Stimulated activated CD8-positive, alpha-beta memory T cell treated with anti-CD3 and anti-CD28 coated beads, Interleukin-4, amount 100 ng/mL, for 4 hours (primary cell): ENCODE measurements around the gene TPMT.
A peak's percentile ranks its signal among the peaks of the same experiment; 100 is the strongest.
"Not testable (repeated sequence)": the region's sequence is repeated elsewhere in the genome, so short reads cannot be mapped to it uniquely, and the experiment has no call there.

Source experiments
- DNase-seq, 2 donors: peaks; one replicate each; pipeline ENCODE4 v3.0.0-alpha.2; 2020; ENCODE audit warnings: low read depth in 2 of 2, low spot score in 1 of 2

TPMT gene

DNA sequence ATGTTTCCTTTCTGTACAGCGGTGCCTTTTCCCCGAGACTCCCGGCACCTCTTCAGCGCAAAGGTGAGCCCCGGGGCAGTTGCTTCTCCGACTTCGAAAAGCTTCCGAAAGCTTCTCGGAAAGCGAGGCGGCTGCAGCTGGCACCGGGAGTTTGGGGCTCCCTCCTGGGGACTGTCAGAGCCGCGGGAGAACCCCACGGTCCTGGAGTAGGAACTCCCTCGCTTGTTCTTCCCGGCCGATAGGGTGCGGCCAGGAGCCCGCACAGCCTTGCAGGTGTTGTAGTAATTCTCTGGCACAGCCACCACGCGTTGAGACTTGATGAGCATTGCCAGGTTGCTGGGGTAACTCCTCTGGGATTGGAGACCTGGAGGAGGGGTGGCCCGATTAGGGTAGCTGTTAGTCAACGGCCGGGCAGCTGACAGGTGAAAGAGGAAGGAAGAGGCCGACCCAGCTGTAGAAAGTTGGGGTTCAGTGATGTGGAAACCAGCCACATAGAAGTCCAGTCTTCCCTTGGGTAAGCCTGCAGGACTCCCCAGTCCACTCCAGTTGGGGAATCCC, 1.1 kb upstream of the TPMT start:
- peak in 1 of 2 donors; percentile 2 for DNase-seq

DNA sequence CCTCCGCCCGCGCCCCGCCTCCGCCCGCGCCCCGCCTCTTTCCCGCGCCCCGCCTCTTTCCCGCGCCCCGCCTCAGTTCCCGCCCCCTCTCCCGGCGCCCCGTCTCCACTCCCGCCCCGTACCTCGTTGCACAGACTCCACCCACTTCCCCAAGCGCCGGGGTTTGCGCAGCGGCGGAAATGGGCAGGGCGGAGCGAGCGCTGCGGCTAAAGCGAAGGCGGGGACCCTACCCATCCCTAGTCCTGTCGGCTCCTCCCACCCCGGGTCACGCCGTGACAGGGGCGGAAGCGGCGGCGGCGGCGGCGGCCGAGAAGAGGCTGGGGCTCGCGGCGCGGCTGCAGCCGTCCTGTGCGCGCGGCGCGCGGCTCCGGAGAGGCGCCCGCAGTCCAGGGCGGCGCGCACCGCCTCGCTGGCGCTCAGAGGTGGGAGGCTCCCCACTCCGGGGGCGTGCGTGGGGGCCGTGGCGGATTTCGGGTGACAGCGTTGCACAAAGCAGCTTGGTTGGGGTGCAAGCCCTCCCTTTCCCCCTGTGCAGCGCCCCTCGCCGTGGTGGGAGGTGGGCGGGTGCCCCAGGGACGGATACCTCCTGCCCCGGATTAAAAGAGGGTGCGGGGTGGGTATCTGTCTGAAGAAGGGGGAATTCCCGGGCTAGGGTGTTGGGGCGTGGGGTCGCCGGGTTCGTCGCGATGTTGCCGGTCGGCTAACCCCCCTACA, 430 bp upstream of the TPMT start, which contains the start of gene KDM1B:
KDM1B (plus strand) TSS at position 273 of the 714 bp plus-strand sequence. CDS start 4,474 bp downstream, outside the sequence.
- DNase-seq: peak; percentile 97

DNA sequence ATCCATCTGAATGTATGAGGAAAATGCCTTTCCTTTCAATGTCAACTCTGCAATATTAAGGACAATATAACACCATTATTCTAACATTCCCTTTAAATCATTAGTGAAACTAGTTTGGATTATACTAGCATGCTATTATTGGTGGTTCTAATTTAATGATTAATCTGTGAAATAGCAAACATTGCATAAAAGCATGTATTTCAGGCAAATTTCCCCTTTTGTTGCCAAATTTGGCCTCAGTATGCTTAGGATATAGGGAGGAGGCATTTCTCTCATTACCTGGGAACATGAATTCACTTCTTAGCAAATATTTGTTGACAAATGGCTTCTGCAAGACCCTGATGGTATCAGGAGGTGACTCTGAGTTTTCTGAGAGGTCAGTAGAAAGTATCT, 1.6 kb downstream of the TPMT start:
- no peak for DNase-seq

DNA sequence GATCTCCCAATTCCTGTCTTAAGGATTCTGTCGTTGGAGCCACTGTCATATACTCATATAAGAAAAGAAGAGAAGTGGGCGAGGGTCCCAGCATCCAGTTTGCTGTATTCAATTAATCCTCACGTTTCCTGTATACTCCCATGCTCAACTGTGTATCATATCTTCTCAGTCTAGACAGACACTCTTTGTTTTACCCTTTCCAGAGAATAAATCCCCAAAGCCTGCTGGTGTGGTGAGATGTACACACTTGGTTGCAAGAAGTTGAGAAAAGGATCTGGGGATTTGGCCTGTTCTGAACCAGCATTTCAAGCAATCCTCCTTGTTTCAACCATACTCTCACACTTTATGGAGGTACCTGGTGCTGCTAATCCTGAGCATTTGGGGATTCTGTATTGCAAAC, 3.1 kb downstream of the TPMT start:
- no peak for DNase-seq

DNA sequence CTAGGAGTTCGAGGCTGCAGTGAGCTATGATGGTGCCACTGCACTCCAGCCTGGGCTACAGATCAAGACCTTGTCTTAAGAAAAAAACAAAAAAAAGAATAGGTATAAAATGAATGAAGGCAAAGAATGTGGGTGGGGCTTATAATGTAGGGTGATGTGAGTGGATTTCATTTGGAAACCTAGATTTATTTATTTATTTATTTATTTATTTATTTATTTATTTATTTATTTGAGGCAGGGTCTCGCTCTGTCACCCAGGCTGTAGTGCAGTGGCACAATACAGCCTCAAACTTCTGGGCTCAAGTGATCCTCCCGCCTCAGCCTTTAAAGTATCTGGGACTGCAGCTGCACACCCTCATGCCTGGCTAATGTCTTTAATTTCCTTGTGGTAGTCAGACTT, 3.5 kb downstream of the TPMT start:
- not testable (repeated sequence) for DNase-seq

DNA sequence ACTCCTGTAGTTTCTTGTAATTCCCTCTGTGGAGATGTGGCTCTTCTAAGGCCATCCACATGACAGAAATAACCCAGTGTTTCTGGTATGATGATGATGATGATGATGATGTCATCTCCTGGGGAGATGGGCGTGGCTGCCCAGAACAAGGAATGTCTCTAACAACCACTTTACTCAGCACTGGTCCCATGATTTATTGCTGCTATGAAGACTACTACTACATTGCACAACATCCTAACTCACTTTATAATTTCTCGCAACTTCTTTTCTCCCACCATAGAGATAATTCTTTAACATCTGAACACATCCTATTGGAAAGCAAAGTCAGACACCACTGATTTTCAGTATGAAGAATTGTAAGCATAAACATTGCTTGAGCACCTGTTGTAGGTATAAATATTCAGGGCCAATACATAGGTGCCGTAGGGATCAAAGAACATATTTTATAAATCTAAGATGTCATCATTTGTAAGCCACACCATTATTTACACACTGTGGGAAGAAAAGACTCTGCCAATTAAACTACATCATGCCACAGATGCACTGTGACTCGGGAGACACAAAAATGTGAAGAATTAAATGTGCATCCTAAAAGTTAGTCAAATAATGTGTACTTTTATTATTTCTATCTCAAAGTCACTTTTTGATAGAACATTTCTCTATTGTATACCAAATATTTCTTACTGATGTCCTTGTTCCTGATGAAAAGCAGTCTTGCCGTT, 6.4 kb downstream of the TPMT start:
- no peak for DNase-seq

DNA sequence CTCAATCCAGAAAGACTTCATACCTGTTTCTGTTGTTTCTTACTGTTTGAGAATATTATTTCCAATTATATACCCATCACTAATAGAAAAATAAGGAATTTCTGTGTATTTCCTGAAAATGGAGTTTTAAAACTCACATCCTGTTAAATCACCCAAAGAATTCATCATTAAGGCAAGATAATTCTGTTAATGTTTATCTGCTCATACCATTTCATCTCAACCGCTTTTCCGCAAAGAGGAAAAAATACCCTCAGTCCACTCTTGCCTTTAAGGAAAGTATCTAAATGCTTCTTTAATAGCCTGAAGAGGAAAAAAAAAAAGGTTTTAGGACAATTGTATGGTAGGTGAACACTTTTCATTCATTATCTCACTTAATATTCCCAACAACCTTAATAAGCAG, 7.3 kb downstream of the TPMT start:
- no peak for DNase-seq

DNA sequence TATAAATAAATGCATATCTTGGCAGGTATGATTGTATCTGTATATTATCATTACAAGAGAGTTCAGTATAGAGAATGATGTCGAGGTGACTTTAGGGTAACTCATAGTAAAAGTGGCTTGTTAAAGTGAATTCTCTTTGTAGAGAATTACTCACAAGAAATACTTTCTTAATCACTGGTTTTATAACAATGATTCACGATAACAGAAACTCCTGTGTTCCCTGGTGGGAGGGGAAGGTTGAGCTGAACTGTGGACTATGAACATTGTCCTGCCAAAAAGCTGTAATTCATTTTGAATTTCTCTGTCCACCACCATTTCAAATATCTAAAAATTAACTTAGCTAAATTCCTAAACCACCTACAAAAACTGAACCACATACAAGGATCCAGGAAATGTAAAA, 7.7 kb downstream of the TPMT start:
- no peak for DNase-seq

DNA sequence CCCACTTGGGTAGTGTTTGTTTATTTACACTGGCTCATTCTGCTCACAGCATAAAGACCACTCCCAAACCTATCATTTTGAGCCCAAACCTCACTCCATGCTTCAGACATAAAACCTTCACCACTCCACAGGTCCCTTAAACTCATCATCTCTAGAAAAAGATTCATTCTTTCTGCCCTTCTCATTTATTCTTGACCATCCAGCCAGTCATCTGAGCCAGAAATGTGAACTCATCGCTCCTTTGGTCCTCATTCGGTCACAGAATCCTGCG, 12.4 kb downstream of the TPMT start:
- DNase-seq: no peak

DNA sequence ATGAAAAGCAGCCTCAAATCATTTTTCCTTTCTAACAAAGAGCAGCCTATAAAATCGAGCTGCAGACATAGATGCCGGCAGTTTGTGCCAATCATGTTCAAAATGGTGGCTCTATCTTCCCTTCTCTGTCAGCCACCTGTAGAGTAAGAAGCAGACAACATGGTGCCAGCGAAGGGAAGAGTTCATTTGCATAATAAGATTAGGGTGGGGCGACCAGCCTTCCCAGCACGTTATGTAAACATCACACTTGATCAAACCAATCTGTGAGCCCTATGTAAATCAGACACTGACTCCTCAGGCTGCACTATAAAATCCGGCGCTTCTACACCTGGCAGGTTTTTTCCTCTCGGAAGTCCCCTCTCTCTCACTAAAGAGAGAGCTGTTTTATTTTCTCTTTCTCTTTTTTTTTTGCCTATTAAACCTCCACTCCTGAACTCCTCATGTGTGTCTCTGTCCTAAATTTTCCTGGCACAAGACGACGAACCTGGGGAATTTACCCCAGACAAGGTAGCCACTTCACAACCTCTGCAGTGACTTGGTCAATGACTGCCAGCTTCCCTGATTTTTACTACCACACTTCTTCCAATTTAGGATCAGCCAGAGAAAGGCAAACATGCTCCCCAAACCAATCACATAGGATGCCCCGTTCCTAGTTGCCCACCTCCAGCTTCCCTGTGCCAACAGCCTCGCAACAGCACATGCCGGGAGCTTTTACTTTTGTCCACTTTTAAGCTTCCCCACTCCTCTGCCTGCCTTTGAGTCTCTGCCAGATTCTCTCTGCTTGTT, 12.9 kb downstream of the TPMT start:
- DNase-seq: no peak

DNA sequence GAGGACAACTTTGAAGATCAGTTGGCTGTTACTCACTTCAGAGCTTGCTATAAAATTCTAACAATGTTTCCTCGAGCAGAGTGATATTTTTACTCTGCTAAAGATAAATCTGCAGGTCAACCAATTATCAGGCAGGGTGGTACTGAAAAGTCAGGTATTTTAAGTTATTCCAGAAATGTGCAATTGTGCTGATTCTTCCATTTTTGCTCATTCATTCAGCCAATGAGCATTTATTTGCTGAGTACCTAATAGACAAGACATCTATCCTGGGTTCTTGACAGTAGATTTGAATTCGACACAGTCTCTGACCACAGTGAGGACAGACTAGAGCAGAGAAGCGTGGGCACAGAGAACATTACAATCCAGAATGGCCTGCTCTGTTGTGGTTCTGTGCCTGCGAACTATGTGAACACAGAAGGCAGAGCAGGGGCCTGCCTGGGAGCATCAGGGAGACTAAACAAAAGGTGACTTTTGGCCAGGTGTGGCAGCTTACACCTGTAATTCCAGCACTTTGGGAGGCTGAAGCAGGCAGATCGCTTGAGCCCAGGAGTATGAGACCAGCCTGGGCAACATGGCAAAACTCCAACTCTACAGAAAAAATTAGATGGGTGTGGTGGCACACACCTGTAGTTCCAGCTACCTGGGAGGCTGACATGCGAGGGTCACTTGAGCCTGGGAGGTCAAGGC, 14.8 kb downstream of the TPMT start:
- no peak for DNase-seq

DNA sequence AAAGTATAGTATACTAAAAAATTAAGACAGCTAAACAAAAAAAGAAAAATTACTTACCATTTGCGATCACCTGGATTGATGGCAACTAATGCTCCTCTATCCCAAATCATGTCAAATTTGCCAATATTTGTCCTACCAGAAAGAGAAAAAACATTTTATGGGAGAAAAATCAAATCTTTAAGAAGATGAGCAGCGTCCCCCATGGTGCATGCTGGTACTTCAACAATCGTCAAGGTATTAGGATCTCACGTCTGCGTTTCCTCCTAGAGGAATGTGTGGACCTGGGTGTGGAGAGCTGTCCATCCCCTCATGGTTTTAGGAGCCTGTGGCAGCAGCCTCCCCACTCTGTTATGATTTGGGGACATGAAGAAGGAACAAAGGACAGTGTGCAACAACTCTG, 16.0 kb downstream of the TPMT start:
- no peak for DNase-seq

DNA sequence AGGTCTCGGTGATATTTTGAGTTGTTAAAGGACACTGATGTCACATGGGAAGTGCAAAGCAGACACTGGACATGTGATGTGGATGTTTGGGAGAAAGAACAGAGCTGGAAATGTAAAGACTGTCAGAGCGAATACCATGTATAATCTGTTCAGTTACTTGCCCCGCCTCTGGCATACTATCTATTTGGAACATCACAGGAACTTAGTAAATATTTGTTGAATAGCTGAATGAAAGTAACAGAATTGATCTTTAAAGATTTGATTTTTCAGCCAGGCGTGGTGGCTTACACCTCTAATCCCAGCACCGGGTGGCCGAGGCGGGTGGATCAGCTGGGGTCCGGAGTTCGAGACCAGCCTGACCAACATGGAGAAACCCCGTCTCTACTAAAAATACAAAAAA, 18.6 kb downstream of the TPMT start:
- DNase-seq: no peak

DNA sequence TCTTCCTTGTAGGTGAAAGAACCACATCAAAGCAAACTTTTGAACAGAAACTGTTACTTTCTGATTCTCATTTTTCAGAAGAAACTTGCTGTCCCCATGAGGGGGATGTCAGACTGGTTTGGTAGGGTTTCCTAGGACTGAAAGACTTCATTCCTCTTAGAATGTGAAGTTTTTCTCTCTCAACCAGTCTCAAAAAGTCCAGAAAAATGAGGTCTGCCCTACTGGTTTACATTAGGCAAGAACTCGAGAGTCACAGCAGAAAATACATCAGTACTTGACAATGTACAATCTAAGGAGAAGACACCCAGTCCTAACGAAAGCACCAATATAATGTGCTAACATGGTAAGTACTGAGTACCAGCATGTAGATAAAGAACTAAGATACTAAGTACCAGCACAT, 19.7 kb downstream of the TPMT start:
- DNase-seq: no peak

DNA sequence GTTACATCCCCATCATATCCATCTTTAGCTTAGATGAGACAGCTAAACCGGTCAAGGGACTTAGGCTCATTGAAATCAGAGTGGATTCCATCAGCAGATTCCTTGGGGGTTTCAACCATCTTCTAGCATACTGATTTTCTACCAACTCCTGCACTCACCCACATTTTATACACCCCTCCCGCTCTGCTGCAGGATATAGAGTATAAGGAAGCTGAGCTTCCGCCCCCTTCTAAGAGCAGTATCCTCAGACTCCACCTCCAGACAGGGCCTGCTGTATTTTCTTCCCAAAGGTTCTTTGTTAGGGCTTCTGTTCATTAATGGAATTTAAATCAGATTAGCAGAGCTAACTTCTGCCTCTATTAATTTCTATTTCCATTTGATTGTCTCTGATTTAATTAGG, 22.5 kb downstream of the TPMT start:
- DNase-seq: no peak

DNA sequence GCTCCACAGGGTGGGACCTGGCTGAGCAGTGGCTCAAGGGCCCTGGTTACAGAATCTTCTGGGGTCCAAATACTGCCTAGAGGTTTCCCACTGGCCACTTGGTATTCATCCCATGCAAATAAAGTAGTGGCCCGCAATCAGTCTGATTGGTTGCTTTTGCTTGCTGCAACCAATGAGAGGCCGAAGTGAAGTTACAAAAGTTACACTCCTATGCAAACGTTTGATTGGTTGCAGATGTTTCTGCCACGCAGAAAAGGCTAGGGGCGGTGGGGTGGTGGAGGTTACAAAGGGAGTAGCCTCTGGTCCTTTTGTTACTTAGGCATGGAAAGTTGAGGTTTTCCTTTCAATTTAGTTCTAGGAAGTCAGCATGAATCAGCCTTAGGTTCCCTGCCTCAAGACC, 28.8 kb downstream of the TPMT start:
- DNase-seq: no peak

DNA sequence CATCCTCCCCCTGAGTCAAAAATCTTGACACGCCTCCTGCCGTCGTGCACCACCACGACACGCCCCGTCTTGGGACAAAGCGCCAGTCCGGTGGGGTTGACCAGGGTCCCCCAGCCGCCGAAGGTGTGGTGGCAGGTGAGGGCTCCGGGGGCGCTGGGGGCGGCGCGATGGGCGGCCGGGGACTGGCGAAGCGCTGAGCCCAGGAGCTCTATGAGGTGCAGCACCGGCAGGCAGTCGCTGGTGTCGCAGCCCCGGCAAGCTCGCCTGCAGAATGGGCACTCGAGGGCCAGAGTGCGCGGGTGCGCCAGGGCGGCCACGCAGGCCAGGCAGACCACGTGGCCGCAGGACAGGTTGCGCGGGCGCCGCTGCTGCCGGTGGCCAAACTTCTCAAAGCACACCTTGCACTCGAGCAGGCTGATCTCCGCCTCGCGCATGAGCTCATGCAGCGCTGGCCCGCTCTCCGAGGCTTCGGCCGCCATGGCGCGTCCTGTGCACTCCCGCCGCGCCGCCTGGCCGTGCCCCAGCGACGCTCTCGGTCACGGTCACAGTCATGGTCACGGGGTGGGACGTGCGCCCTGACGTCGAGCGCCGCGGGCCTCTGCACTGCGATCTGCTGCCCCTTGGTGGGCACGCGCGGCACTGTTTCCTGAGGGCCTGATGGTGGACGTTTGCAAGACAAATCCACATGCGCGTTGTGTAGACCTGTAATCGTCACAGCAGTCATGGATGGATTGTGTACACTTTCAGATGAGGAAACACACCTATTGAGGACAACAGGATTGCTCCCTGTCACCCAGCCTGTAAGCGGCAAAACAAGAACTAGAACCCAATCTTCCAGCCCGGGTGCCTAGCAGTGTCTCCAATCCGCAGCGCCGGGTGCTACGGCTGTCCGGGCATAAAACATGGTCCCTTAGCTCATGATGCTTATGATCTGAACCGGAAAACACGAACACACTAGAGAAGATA, 32.5 kb downstream of the TPMT start, which contains the start of gene NHLRC1:
NHLRC1 (minus strand) TSS at position 550 of the 966 bp plus-strand sequence; CDS start at position 479, 71 bp downstream.
- DNase-seq: peak; percentile 40 to 42

DNA sequence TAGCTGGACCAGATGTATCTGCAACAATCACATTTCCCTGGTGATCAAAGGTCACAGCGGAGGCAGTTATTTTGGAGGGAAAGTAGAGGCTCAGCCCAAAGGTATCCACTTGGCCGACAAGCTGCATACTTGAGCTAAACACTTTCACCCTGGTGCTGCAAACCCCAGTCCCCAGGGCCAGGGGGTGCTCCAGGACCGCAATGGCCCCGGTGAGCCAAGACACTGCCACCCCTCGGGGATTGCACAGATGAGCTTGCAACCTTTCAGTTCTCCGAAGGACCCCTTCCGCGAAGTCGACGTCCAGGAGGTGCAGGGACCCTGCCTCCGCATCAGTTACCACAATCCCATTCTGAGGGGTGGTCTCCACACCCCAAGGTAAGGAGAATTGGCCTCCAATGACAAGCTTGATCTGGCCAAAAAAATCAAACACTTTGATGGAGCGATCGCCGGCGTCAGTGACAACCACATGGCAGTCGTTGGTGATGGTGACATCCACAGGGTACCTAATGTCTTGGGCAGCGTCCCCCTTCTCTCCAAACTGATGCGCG, 33.2 kb downstream of the TPMT start:
- DNase-seq: no peak

DNA sequence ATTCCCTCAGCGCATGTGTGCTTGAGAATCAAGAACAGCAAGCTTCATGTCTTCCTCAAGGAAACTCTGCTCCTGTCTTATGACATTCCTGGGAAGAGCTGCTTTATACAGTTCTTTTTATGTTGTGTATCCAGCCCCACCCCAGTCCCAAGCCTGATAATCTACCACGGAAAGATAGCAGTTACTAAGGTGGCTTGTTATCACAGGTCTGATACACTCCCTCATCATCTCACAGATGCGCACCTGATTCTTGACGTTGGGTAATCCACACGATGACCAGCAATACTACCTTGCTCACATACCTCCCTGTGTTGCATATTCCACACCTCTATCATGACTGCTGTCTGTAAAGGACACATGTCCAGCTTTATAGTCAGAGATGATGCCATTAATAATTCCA, 35.6 kb downstream of the TPMT start:
- no peak for DNase-seq

DNA sequence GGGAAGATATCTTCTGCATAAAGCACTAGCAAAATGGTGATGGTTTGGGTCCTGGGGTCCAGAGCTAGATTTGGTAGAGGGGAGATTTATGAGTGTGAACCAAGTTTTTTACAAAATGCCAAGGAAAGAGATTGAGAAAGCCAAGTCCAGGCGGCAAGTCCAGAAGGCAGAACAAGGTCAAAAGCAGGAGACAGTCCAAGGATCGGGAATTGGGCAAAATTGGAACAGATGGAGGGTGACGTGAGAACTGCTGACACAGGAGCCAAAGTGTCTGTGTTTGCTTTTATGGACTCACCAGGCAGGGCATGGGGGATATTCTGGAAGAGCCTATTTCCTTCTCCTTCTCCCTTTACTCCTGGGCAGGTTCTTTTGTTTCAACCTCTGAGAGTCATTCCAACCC, 36.5 kb downstream of the TPMT start:
- DNase-seq: no peak
